HG02678 (cell line): ENCODE data around the gene GRIFIN.

ENCODE experiments used
- ATAC-seq: cut with Tn5 transposase; IDR thresholded peaks from one replicate; pipeline ENCODE4 v1.9.1; 2021; ENCODE audit warnings: mild to moderate bottlenecking, moderate library complexity; ENCODE audit not compliant: unreplicated experiment

Gene GRIFIN, protein sequence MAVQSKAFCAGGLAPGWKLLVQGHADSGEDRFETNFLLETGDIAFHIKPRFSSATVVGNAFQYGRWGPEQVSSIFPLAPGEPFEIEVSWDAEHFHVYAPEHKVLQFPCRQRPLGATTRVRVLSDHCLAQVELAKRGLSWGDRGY

DNA sequence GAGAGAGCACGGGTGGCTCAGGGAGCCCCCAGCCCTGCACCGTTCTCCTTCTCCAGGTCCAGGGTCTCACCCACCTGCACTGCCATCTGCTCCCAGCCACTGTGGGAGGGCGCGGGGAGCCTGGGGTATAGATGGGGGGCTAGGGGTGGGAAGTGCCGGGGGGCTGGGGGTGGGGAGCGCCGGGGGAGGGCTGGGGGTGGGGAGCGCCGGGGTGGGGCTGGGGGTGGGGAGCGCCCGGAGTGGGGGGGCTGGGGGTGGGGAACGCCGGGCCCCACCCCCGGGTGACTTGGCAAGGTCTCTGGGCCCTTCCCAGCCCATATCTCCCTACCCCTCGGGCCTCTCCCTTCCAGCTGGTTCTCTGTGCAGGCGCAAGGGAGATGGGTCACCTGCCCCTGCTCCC is at the start of gene GRIFIN:
GRIFIN (minus strand) TSS at position 101 of the 400 bp plus-strand sequence; CDS start at position 86, 15 bp downstream.
- ATAC-seq, result no peak

DNA sequence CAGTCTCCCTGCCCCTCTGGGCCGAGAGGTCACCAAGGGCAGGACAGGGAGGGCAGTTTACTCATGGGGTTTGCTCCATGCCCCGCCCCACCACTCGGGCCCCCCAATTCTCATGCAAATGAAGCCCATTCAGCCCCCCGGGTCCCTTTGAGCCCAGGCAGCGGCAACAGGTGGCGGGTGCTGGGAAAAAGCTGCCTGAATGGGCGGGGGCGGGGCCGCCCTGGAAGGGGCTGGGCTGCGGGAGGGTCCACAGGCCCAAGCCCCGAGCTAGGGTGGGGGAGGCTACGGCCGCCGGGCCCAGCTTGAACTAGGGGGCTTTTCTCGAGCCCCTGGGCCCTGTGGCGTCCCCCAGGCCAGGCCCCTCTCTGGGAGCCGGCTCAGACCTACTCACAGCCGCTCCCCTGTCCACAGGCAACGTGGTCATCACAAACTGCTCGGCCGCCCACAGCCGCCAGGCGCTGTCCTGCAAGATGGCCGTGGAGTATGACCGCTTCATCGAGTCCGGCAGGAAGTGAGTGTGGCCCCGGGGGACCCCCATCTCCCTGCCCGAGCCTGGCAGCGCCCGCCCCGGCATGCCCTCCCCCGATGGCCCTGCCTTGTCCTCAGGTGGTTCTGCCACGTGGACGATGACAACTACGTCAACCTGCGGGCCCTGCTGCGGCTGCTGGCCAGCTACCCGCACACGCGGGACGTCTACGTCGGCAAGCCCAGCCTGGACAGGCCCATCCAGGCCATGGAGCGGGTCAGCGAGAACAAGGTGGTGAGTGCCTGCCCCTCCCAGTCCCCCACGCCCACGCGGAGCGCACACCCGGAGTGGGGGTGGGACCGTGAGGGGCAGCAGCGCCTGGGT is 48.8 kb upstream of the GRIFIN start:
- ATAC-seq, result no peak

DNA sequence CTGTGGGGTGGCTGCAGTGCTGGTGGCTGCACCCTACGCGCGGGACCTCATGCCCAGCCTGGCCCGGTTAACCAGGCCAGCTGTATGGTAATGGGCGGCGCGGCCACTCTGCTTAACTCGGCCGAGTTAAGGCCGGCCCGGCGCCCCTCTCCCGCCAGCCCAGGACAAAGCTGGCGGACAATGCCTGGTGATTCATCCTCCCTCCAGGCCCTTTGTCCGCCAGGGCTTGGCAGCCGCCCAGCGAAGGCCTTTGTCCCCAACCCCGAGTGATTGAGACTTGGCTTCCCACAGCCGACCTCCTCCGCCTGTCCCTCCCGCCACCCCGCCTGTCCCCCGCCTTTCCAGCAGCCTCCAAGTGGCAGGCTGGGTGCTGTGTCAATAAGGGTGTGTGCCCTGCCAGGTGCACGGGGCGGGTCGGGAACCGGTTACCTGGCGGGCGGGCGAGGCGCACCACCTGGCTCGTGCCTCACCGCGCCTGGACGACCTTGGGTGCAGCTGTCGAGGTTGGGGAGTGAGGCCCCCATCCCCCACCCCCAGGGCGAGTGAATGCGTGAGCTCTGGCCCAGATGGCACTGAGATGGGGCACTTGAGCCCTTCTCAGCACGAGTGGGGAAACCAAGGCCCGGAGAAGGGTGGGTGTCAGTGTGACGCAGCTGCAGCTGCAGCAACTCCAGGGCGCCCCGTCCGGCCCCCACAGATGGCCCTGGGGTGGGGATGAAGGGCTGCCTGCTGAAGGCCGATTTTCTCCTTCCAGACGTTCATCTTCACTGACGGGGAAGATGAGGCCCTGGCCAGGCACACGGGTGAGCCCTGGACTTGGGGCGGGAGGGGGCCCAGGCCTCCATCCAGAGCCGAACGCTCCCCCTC is 48.0 kb upstream of the GRIFIN start:
- ATAC-seq, result no peak

DNA sequence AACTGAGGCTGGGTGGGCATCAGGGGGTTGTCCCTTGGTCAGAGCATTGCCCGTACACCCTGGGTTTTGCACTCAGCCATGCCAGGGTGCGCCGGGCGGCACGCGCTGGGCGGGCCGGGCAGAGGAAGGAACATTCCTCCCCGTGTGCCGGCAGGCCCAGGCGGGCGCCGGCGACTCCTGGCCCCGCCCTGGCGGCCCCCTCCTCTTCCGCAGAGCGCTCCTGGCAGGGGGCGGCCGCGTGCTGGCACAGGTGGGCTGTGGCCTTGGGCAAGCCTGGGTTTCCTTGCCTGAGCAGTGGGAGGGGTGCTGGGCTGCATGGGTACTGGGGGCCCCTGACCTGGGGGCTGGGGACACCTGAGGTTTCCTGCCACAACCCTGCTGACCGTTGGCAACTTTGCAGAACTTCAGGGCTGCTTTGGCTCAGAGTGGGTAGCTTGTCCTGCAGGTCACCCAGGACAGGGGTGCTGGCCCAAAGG is 47.3 kb upstream of the GRIFIN start:
- no peak for ATAC-seq

DNA sequence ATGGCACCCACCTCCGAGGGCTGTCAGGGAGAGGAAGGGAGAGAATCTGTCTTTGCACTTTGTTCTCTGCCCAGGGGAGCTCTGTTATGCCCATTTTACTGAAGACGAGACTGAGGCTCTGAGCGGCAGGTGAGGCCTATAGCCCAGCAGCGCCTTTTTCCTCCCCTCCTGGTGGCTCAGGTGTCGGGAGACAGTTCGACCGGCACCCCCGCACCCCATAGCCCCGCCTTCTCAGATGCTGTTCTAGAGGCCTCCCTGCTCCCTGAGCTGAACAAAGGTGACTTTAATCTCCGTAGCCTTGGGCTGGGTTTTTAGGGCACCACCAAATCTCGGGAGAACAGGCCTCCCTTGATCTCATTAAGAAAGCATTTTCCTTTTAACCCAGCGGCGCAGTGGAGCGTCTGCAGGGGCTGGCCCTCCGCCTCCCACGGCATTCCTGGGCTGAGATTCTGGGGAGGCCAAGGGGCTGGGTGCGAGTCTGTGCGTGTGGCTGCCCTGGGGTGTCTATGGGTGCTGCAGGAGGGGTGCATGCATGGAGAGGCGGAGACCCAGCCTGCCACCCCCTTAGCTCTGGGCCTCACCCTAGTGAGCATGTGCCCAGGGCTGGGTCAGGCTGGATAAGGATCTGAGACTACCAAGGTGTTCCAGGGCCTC is 46.7 kb upstream of the GRIFIN start:
- ATAC-seq, result no peak

DNA sequence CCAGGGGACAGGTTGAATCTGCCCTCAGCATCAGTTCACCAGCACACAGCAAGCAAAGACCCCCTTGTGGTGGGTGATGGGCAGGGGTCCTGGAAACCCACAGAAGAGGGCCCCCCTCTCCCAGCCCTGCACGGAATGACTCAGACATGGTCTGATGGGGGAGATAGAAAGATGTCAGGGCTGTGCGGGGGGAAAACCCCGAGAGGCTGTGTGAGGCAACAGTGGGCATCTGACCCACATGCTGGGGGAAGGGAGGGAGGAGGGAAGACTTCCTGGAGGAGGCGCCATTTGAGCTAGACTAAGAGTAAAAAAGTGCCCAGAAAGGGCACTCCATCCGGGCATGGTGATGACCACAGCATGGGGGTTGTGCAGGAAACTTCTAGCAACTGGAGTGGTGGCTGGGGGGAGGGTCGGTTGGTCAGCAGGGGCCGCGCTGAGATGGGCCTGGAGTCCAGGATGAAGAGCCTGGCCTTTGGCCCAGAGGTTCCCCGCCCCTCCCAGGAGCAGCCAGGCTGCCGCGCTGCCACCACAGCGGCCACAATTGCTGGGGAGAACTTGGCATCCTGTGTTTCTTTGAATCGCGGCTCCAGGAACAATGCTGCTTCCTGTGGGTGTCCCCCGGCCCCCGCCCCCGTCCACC is 45.9 kb upstream of the GRIFIN start:
- no peak for ATAC-seq

DNA sequence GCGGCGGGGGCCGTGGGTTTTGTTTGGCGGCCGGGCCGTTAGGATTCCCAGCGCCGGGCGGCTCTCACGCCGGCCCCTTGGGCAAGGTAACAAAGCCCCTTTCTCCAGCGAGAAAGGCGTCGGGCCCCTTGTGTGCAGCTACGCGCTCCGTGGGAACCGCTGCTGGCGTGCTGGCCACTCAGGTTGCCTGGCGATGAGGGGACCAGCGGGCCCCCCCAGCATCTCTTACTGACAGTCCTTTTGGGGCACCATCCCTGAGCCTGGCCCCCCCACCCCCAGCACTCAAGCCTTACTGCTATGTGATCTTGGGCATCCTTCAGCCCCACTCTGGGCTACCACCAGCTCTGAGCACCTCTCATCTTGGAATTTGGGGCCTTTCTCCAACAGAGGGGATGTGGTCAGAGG is 45.1 kb upstream of the GRIFIN start:
- ATAC-seq, result no peak

DNA sequence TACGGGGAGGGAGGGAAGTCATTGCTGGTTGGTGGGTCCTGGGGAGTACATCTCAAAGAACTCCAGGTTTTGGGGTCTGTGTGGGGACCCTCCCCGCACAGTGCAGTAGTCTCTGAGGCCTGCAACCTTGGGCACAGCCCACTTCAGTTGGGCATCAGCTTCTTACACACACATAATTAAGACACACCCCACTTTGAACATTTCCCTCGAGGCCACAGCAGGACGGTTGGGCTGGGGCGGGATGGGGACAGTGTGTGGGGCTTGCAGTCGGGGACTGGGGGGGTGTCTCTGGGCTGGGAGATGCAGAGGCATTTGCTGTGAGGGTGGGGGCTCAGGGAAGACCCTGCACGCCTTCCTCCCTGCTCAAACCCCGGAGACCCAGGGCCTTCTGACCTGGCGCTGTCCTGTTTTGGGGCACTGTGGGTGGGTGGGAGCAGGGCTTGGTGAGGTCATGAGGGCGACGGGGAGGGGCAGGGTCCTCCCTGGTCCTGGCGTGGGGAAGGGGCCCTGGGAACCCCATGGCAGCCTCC is 44.6 kb upstream of the GRIFIN start:
- no peak for ATAC-seq

DNA sequence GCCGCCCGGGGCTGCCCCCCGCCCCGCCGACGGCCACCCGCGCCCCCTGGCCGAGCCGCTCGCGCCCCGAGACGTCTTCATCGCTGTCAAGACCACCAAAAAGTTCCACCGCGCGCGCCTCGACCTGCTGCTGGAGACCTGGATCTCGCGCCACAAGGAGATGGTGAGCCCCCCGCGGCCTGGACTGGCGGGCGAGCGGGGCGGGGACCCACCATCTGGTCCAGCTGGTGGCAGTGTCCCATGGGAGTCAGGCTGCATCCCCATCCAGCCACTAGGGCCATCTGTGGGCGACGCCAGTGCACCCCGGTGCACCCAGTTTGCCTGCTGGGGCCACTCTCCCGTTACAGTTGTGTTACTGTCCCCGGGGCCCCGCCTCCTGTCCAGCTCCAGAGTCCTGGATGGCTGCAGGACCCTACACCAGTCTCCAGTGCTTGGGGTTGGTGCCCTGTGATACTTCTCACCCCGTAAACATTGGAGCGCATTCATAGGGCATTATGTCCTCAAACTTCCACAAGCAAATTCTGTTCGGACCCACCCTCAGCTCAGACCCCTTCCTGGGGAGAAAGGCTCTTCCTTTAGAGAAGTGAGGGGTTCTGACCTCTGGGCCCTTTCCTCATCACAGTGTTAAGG is 44.0 kb upstream of the GRIFIN start:
- no peak for ATAC-seq

DNA sequence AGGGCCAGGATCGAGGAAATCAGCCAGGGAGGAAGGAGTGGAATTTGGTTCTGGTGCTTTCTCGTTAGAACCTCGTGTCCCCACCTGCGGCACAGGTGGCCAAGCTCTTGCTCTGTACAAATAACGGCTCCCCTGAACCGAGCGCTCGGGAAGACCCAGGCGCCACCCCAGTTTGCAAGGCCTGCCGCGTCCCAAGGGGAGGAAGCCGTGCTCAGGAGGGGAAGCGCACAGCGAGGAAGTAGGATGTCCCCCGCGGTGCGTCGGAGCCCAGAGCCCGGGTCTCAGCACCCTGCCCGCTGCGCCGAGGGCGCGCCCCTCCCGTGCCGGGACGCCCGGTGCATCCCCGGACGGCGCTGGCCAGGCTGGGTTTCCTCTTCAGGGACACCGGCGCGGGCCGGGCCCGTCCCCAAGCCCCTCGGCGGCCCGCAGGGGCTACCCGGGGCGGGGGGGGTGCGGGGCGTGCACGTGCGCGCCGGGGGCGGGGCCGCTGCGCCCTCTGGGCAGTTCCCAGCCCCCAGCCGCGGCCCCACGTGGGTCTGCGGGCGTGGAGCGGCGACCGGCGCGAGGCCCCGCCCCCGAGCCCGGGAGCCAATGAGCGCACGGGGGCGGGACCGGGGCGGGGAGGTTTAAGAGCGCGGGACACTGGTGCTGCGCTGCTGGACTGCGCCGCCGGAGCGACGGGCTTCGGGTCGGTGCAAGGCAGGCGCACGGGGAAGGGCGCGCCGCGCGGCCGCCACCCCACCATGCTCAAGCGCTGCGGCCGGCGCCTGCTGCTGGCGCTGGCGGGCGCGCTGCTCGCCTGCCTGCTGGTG is 43.1 kb upstream of the GRIFIN start, which contains the start of gene LFNG:
LFNG (plus strand) TSS at position 656 of the 812 bp plus-strand sequence; CDS start at position 744, 88 bp downstream.
- peak; percentile 91 for ATAC-seq

DNA sequence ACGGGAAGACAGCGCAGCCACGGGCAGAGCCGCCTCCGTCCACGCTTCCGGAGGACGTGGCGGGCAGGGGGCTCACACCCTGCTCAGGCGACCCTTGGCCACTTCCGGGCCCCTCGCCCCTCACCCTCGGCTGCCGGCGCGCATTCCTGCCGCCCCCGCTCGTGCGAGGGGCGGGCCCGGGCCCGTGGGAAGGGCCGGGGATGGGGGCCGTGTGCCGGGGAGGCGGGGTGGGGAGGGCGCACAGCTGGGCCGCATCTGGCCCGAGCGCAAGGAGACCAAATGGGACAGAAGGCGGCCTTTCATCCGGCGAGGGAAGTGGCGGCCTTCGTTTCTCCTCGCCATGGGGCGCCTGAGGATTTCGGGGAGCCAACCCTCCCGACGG is 42.5 kb upstream of the GRIFIN start:
- no peak for ATAC-seq

DNA sequence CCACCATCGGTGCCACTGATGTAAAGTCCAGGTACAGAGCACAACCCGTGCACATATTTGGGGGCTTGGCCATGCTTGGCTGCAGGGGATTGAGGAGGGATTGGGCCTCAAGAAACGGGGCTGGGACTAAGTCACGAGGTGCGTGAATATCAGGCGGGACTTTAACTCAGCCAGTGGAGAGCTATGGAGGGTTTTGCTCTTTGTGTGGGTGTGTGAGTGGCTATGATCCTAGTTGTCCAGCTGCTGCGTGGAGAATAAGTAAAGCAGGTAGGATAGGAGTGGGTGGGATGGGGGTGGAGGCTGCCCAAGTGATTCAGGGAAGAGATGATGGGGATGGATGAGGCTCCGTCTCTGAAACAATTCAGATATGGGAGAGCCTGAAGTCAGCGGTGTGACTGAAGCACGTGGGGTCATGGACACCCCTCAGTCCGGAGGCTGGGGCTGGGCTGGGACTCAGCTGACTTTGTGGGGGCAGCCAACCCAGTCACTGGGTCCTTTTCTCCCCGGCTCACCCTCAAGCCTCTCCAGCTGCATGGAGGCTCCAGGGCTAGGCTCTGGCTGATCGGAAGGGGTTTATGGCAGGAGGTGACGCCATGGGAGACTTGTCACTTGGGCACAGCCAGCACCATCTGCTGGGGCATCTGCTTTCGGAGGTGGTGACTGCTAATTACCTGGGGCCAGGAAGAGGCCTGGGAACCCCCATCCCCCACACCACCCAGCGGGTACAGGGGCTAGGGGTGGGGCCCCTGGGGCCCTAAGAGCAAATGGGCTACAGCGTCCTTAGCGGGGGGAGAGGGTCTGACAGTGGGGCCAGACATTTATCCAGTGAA is 41.7 kb upstream of the GRIFIN start:
- ATAC-seq, result no peak

DNA sequence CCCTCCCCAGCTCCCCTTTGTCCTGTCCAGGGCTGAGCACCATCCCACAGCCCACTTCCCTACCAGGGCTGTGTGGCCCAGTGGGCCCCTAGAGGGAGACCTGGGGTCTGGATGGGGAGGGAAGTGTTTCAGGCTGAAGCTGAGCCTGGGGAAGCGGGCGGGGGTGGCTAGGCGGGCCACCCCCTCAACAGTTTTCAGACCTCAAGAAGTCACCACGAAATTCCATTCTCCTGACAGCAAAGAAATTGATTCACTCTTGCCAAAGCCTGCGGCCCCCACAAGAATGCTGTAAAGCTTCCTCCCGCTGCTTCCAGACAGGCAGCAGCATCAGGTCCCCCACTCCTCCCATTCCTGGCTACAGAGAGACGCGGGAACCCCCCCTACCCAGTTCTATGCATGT is 40.8 kb upstream of the GRIFIN start:
- no peak for ATAC-seq

DNA sequence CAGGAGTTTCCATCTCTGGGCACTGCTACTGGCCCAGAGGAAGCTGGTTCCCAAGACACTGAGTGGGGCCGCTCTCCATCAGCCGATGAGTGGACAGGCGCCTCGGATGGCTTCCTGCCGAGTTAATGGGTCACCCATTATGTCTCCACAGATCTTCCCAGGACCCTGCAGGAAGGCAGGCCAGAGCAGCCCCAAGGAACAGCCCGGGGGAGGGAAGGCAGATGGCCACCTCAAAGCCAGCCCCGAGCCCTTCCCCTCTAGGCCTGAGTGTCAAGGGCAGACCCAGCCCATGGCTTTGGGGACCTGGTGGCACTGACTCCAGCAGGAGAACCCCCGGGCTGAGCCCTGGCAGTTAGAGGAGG is 40.0 kb upstream of the GRIFIN start:
- no peak for ATAC-seq

DNA sequence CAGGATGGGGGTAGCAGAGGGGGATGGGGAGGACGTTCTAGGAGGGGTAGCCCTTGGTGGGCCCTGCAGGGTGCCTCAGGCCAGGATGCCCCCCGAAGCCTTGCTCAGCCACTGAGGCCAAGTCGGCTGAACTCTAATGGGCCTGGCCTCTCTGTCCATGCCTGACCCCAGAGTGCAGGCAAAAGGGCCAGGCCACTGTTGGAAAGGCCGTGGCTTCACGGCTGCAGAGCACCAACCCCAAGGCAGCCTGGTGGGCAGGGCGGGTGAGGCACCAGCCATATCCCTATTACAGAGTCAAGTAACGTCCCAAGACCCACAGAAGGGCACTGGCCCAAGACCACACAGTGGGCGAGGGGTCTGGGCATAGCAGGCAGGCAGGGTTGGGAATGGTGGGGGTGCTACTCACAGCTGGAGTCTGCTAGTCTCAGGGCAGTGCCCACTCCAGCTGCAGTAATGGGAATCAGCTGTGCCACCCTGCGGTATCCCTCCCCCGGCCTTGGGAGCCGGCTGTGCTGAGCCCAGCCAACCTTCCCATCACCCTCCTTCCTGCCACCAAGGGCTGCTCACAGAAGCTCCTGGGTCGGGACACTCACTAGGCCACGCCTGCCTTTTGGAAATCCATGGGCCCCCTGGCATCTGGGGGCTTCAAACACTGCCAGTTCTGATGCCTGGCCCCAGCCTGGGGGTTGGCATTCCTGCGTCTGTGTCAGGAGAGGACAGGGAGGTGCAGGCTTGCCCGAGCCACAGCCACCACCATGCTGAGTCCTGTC is 39.4 kb upstream of the GRIFIN start:
- no peak for ATAC-seq

DNA sequence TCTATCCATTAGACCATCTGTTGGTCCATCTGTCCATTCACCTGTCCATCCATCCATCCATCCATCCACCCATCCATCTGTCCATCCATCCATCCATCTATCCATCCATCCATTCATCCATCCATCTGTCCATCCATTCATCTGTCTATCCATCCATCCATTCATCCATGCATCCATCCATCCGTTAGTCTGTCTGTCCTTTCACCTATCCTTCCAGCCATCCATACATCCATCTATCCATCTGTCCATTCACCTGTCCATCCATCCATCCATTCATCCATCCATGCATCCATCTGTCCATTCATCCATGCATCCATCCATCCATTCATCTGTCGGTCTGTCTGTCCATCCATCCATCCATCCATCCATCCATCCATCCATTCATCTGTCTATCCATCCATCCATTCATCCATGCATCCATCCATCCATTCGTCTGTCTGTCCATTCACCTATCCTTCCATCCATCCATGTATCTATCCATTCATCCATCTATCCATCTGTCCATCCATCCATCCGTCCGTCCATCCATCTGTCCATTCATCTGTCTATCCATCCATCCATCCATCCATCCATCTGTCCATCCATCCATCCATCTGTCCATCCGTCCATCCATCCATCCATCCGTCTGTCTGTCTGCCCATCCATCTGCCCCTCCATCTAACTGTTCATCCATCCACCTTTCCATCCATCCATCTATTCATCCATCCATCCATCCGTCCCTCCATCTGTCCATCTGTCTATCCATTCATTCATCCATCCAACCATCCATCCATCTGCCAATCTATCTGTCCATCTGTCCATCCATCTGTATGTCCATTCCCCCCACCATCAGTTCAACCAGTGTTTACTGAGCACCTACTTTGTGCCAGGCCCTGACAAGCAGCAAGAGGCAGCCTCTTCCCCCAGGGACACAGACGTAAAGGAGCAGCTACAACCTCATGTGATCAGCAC is 38.5 kb upstream of the GRIFIN start:
- no peak for ATAC-seq
